NOMO-1 treated with dmso at 0.1 percent for 144 hours (cell line): ENCODE results near the gene INO80B.
A peak's percentile ranks its signal among the peaks of the same experiment; 100 is the strongest.
"Not testable (repeated sequence)": the region's sequence is repeated elsewhere in the genome, so short reads cannot be mapped to it uniquely, and the experiment has no call there.

ENCODE experiments used
- DNase-seq: peaks from one replicate; lab custom pipeline; 2025; ENCODE audit not compliant: unreplicated experiment; lab: John Stamatoyannopoulos, UW

Gene INO80B

GRCh38 chr2:74474899-74475298, 20.0 kb downstream of the INO80B start:
- no peak for DNase-seq

GRCh38 chr2:74481431-74481830, 26.5 kb downstream of the INO80B start:
- no peak for DNase-seq

GRCh38 chr2:74481961-74482800, 27.3 kb downstream of the INO80B start:
- DNase-seq: peak; percentile 69

- peak; percentile 92 for DNase-seq
Observed at GRCh38 chr2:74482801-74483674, 28.2 kb downstream of the INO80B start, which contains the start of the genes CCDC142 and TTC31. Gene CCDC142 (minus strand): TSS chr2:74482998. CDS start chr2:74482837, 161 bp downstream. Gene TTC31 (plus strand): TSS chr2:74483081. CDS start chr2:74483096, 15 bp downstream.

- DNase-seq: not testable (repeated sequence)
Observed at GRCh38 chr2:74483675-74484164, 28.8 kb downstream of the INO80B start.

GRCh38 chr2:74486141-74486540, 31.3 kb downstream of the INO80B start:
- no peak for DNase-seq

GRCh38 chr2:74488643-74489481, 34.0 kb downstream of the INO80B start:
- DNase-seq: no peak

- DNase-seq: no peak
Observed at GRCh38 chr2:74489906-74490305, 35.0 kb downstream of the INO80B start.

- DNase-seq: no peak
Observed at GRCh38 chr2:74491648-74492544, 37.0 kb downstream of the INO80B start.

- no peak for DNase-seq
Observed at GRCh38 chr2:74493546-74493945, 38.7 kb downstream of the INO80B start.

- DNase-seq: no peak
Observed at GRCh38 chr2:74495440-74495839, 40.6 kb downstream of the INO80B start.

GRCh38 chr2:74496997-74497776, 42.3 kb downstream of the INO80B start:
- DNase-seq: no peak

GRCh38 chr2:74497777-74498499, 43.1 kb downstream of the INO80B start:
- DNase-seq: no peak

GRCh38 chr2:74498500-74499266, 43.8 kb downstream of the INO80B start:
- no peak for DNase-seq

GRCh38 chr2:74499267-74499939, 44.5 kb downstream of the INO80B start, which contains the start of gene LBX2:
Gene LBX2 (minus strand): TSS chr2:74499603. CDS start chr2:74499537, 66 bp downstream.
- DNase-seq: no peak

- DNase-seq: no peak
Observed at GRCh38 chr2:74499940-74500577, 45.2 kb downstream of the INO80B start.
